HG03571 (cell line): ENCODE measurements around the gene RPS6KA5.
"Not testable (repeated sequence)": the region's sequence is repeated elsewhere in the genome, so short reads cannot be mapped to it uniquely, and the experiment has no call there.

Source experiments
- ATAC-seq: cut with Tn5 transposase; IDR thresholded peaks from one replicate; pipeline ENCODE4 v1.9.1; 2021; ENCODE audit not compliant: unreplicated experiment

Gene RPS6KA5

DNA sequence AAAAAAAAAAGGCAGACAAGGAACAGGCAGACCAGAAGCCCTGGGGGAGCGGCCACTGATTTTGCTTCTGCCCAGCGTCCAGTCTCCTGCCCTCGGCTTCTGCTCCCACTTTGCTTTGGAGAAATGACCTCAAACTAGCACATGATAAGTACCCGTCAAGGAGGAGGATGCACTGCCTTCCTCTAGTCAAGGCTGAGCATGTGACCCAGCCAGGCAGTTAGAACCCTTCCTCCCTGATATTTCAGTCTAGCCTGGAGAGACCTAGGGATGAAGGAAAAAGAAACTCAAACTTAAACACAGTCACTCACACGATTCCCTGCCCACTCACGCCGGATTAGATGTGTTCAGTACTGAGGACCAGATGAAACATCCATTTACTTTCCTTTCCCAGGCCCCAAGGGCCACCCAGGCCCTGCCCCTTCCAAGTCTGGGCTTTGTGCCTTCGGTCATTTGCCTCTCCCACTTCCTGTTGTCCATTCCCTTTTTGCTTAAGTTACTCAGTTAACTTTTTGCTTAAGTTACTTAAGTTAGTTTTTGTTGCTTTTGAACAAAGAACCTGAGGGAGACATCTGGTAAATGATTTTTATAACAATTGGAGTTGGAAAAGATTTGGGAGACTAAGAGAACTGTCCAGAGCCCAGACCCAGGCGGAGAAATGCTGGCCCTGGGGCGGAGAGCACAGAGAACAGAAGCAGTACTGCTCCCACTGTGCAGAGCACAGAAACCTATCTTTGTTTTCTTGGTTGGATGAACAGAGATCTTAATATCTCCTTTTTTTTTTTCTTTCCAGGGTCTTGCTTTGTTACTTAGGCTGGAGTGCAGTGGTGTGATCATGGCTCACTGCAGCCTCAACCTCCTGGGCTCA, 221.2 kb downstream of the RPS6KA5 start:
- ATAC-seq, result no peak

DNA sequence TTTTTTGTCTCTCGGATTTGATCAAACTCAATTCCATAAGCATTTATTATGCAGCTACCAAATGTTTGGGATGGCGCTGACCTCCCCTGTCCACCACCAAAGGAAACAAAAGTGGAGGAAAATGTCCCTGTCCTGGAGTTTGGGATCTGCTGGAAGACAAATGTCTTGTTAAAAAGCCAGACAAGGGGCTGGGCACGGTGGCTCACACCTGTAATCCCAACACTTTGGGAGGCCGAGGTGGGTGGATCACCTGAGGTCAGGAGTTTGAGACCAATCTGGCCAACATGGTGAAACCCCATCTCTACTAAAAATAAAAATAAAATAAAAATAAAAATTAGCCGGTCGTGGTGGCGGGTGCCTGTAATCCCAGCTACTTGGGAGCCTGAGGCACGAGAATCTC, 221.9 kb downstream of the RPS6KA5 start:
- ATAC-seq, result not testable (repeated sequence)

DNA sequence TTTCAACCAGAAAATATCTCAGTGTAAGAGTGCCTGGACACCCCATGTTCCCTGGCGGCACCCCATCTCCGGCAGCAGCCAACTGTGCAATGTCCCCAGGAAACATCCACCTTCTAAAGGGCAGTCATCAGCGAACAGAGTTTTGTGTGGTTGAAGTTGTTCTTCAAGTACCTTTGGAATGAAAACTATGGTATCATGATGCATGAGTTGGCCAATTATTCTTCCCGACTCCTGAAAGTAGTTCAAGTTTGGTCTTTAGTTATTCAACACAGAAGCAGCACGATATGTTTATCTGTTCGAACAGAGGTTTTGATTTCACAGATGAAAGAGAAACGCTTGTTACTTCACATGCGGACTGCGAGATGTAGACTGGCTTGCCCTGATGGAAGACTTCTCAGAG, 223.1 kb downstream of the RPS6KA5 start:
- ATAC-seq, result no peak

DNA sequence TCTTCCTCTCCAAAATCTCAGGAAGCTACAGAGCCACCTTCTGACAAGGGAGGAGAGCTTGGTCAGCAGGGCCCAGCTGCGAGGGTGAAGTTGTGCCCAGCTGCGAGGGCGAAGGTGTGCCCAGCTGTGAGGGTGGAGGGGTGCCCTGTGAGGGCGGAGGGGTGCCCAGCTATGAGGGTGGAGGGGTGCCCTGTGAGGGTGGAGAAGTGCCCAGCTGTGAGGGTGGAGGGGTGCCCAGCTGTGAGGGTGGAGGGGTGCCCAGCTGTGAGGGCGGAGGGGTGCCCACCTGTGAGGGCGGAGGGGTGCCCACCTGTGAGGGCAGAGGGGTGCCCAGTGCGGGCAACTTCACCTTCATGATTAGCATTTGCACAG, 223.8 kb downstream of the RPS6KA5 start:
- ATAC-seq, result no peak

DNA sequence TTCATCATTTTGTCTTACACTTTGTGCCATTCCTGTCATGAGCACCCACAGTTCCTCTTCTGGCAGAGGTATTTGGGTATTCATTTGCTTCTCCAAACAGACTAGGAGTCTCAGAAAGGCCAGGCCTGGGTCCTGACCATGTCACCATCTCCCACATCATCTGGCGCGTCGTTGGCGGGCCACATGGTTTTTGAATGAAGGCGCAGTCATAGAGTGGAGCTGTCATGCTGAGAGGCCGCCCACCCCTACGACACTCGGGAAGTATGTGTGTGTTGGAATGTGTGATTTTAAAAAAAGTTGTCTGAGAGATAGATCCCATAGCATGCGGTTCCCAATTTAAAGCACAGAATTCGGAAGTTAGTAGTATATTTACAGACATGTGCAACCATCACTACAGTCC, 228.6 kb downstream of the RPS6KA5 start:
- ATAC-seq, result no peak

DNA sequence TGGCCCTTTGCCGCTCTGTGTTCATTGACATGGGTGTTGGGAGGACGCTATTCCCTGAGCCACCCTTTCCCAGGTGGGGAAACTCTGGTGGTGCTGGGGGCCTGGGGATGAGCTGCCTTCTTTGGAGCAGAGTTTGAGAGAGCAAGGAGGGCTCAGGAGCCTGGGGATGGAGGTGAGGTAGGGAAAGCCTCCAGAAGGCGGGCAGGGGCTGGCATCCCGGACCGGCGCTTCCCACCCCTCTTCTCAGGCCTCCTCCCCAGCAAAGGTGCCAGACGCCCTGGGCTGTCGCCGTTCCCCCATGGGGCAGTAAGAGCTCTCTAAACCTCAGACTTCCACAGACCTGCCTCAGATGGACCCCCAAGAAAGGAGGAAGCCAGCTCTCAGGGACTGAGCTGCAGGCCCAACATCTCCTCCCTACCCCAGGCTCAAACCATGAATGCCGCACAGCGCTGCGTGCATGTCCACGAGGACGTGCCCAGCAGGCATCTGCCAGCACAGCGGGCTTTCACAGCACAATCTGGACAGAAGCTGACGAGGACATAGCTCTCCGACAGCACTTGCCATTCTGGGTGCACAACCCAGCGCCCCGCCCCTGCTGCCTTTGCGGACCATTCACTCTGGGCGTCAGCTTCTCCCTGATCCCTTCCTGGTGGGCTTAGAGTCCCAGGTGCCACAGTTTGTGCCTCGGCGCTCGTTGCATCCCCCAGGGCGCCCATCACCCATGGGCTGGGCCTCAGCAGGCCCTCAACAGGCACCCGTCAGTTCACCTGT, 229.3 kb downstream of the RPS6KA5 start:
- ATAC-seq, result no peak

DNA sequence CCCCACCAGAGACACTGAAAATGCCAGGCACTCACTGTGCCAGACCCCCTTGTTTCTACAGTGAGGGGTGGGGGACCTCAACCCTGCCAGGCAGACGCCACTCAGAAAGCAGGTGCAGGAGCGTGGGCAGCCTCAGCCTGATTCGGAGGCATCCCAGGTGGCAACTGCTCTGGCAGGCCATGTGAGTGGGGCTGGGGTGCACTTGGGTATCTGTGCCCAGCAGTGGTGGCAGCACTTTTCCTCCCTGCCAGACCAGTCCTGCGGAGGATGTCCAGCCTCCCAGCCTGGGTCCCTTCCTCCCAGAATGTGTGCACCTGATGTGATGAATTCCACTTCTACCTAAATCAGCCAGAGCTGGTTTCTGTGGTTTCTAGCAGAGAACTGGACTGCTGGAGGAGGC, 230.8 kb downstream of the RPS6KA5 start:
- no peak for ATAC-seq

DNA sequence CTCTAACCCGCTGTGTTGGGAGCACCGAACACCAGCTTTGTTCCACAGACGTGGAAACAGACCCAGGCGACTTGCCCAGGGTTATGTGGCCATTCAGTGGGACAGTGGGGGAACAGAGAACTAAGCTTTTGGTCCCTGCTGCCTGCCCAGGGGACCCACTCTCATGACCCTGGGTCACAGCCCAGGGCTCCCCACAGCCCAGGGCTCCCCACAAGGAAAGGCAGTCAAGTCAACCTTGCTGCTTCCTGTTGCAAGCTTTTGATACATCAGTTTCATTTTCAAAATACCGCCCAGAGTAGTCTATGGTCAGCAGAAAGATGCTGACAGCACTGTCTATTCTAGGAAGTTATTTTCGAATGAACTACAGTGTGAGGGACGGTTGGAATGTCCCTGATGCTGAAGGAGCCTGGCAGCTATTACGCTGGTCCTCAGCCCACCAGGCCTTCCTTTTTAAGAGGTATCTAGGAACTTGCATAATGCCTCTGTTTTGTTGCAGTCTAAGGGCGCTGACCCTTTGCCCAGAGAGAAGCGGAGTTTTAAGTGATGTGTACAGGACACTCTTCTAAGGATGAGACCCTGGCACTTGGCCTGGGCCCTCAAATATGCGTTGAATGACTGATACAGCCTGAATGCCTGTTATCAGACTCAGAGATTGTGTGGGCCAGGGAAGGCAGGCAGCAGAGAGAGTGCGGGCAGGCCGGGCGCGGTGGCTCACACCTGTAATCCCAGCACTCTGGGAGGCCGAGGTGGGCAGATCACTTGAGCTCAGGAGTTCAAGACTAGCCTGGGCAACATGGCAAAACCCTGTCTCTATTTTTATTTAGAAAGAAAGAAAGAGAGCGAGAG, 231.6 kb downstream of the RPS6KA5 start:
- peak; percentile 43 for ATAC-seq

DNA sequence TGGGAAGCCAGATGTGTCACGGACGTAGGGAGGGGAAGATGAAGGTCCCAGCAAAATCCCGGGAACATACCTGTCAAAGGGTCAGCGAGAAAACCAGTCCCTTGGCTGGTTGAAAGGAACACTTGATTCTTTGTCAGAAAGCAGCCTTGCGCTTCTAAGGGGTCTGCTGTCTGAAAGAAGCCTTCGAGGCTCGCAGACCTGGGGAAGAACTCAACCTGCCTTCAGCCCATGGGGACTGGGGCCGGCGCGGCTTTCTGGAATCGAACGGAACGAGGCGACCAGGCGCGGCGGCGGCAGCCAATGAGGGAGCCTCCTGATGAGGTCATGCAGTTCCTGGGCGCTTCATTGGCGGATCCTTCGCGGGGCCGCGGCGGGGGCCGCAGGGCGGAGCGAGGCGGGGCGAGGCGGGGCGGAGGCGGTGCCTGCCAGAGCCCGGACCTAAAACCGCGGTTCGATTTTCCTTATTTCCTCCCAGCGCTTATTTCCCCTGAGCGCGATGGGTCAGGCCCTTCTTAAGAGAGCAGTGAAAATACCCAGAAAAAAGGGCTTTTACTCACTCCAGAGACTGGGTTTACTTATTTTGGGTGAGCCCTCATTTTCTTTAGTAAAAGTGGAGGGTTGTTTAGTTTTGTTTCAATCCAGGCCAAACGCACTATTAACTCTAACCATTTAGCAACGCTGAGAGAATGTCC, 232.4 kb downstream of the RPS6KA5 start:
- ATAC-seq, result peak; percentile 97

DNA sequence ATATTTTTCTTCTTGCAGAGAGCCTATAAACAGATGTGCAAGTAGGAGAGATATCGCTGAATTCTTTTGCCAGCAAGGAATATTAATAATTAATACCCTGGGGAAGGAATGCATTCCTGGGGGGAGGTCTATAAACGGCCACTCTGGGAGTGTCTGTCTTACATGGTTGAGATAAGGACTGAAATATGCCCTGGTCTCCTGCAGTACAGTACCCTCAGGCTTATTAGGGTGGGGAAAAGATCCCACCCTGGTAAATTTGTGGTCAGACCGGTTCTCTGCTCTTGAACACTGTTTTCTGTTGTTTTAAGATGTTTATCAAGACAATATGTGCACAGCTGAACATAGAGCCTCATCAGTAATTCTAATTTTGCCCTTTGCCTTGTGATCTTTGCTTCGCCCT, 236.9 kb downstream of the RPS6KA5 start:
- ATAC-seq, result not testable (repeated sequence)

DNA sequence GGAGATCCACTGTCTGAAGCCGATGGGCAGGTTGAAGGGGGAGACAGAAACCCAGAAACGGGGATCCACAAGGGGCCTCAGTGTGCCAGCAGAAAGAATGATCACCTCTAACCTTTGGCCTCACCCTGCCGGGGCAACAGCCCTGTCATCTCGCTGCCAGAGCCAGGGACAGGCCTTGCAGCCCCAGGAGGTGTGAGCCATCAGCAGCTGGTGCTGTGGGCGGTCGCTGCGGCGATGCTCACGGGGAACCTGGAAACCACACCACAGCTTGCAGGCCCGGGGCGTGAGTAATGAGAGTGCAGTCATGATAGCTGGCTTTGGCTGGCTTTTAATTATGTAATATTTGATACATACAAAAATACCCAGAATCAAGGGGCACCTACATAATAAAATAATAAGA, 239.5 kb downstream of the RPS6KA5 start:
- ATAC-seq, result no peak

DNA sequence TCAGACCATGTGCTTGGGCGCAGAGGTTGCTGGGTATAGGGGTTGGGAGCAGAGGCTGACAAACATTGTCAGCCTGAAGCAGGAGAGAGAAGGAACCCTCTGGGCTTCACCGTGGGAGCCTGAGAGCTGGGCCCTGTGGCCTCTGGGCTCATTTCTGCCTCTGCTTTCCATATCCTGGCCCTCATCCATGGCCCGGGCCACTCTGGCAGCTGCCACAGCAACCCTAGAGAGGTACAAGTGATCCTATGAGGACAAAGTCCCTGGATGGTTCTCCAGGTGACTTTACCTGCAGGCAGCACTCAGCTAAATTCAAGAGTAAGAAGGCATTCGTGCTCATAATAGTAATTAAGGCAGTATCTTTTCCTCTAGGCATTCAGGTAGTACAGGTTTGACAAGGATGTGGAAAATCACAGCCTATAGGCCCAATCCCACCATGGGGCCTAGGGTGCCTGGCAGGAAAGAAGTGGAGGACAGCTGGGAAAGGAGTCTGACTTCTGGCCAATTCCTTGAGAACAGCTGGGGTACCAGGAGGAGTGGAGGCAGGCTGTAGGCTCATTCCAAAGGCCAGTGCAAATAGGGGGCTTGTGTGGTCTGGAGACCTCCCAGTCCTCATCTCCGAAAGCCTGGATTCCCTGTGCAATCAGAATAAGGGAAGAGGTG, 240.6 kb downstream of the RPS6KA5 start:
- ATAC-seq, result no peak

DNA sequence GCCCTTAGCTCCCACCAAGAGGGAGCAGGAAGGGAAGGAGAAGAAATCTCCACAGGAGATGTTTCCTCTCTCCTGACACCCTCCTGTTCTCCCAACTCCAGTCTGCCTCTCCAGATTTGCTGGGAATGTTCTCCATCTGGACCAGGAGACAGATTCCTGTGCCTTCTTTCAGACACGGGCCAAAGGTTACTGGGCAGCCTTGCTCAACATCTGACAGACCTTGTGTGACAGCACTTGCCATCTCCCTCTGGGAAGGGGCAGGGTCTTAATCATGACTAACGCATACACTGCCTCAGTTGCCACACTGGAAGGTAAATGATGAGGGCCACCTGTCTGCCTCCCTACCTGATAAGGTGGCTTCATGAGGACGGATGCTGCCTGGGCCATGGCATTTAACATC, 241.7 kb downstream of the RPS6KA5 start:
- ATAC-seq, result no peak

DNA sequence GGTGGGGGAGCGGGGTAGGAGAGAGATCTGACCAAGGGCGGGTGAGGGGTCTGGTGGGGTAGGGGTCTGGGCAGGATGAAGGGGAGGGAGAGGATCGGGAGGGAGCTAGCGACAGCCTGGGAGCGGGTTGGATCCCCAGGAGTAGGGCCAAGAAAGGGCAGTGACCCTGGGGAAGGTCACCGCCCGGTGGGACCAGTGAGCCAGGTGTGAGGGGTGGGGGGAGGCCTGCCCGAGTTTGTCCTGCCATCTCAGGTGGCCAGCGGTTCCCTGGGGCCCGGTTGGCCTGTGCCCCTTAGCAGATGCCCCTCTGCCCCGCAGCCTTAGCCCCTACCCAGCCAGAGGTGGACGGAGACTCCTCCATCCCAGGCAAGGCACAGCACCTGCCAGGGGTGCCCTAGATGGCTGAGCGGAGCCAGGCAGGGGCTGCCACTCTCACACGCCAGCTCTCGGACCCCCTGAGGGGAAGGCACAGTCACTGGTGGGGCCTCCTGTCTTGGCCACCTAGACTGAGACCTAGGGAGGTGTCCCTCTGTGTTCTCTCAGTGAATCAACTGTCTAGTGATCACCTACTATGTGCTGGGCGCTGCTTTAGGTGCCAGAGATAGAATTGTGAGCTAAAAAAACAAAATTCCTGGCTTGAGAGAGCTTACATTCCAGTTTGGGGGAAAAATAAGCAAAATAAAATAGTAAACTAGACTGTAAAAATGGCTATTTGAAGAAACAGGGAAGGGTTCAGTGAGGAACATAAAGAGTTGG, 243.6 kb downstream of the RPS6KA5 start:
- no peak for ATAC-seq

DNA sequence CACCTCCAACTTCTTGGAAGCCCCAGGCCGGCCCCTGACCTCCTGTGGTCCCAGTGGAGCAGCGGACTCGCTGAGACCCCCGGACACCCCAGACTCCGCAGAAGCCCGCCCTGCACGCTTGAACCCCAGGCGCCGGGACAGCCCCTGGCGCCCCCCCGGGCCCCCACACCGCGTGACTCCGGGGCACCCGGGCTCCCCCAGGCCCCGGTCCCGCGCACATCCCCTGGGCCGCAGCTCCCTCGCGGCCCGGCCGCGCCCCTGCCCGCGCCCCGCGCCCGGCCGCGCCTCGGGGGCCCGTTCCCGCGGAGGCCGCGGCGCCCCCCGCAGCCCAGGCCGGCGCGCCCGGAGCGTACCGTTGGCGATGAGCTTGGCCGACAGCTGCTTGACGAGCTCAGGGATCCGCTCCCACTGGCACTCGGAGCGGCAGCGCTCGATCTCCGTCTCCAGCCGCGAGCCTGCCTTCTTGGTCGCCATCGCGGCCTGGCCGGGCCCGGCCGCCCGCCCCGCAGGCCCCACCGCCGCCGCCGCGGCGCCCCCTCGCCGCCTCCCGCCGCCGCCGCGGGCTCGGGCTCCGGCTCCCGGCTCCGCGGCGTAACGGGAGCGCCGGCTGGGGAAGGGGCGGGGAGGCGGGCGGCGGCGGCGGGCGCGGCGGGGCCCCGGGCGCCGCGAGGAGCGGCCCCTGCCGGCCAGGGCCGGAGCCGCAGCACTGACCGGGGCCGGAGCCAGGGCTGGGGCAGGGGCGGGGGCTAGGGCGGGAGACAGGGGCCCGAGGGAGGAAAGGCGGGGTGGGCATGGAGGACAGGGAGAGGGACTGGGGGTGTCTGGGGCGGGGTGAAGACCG, 244.4 kb downstream of the RPS6KA5 start, which contains the start of gene TTC7B:
TTC7B (minus strand) TSS at position 609 of the 841 bp plus-strand sequence; CDS start at position 474, 135 bp downstream.
- ATAC-seq, result peak; percentile 44

DNA sequence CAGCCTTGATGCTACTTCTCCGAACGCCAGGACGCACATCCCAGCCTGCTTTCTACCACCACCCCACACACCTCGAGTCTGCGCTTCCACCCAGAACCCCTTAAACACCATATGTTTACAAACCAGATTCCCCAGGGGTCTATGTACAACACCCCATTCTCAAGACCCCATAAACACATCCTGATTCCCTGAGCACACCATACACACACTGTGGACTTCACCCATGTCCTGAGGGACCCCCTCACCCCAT, 244.9 kb downstream of the RPS6KA5 start:
- ATAC-seq, result no peak

DNA sequence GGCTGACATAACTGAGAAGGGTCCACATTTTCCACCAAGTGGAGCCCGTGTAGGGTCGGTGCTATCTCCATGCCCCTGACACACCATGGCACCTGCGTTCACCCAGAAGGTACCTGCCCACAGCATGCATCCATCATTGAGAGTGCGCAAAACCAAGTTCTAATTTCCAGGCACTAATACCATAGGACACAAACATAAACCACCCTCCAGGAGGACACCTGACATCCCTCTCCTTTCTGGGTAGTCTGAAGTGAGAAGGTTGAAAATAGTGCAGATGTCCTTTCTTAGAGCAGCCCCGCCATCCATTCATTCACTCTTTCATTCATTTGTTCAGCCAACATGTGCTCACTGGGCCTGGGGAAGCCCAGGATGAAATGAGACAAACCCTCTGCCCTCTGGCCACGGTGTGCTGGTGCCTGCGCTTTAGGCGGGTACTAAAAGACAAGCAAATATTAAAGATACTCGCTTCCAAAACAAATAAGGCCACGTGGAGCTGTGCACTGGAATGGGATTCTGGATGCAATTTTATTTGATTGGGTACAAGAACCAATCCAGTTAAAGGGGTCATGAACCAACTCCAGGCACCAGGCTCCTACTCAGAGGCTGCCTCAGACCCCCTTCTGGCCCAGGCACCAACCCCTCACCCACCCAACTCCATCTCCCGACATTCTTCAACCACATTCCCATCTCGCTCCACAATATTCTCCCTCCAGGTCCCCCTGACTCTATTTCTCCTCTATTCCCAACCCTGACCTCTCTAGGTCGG, 245.5 kb downstream of the RPS6KA5 start:
- ATAC-seq, result no peak

DNA sequence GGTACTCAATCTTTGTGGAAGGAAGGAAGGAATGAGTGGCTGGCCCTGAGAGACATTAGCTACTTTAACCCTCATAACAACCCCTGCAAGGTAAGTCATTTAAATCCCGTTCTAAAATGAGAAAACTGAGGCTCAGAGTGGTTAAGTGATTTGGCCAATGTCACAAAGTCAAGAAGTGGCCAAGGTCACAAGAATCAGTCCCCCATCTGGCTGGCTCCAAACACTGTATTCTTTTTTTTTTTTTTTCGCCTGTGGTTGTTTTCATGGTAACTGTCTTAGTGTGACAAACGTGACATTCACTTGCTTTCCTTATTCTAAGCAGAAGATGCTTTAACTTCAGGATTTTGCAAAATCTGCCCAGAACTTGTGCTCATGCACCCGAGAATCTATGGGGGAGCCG, 247.0 kb downstream of the RPS6KA5 start:
- ATAC-seq, result no peak
